Neural cell (in vitro differentiated cells): ENCODE measurements around the gene MAPK7. TPM values are rescaled to one million over a fixed set of nuclear protein-coding genes. Genes with fewer than 3 reads are reported as not detected.

Experiments used
- H2AFZ ChIP-seq: fragments of 200-600, 300-800 bp; sonication (generic), shearing (Covaris generic); 2 replicates; pipeline ENCODE4 v1.6.0; 2014; ENCODE audit warnings: low read depth, mild to moderate bottlenecking, antibody characterized with exemption, low read length, moderate library complexity
- H3F3A ChIP-seq: fragments of 200-600 bp; shearing (Covaris generic); 2 replicates; pipeline ENCODE4 v1.6.1; 2016; ENCODE audit warnings: mild to moderate bottlenecking, moderate library complexity, mixed read lengths, antibody characterized with exemption, low read length; ENCODE audit not compliant: insufficient read depth, poor library complexity, severe bottlenecking
- H3K27ac ChIP-seq: fragments of 200-600, 300-800 bp; sonication (generic), shearing (Covaris generic); 2 replicates; pipeline ENCODE4 v1.5.1; 2014; ENCODE audit warnings: mild to moderate bottlenecking, low read length, moderate library complexity
- H3K27me3 ChIP-seq: fragments of 300-800, 200-600 bp; sonication (generic), shearing (Covaris generic); 2 replicates; pipeline ENCODE4 v1.6.0; 2014; ENCODE audit warnings: mild to moderate bottlenecking, low read depth, low read length, moderate library complexity; ENCODE audit not compliant: insufficient read depth
- H3K36me3 ChIP-seq: fragments of 300-800, 200-600 bp; sonication (generic), shearing (Covaris generic); 2 replicates; pipeline ENCODE4 v1.5.1; 2014; ENCODE audit warnings: mild to moderate bottlenecking, antibody characterized with exemption, low read length, moderate library complexity; ENCODE audit not compliant: insufficient read depth
- H3K4me2 ChIP-seq: fragments of 300-800, 200-600 bp; sonication (generic), shearing (Covaris generic); 2 replicates; pipeline ENCODE4 v1.6.0; 2014; ENCODE audit warnings: mild to moderate bottlenecking, low read length
- H3K4me3 ChIP-seq: fragments of 300-800, 200-600 bp; sonication (generic), shearing (Covaris generic); 2 replicates; pipeline ENCODE4 v1.5.1; 2014; ENCODE audit warnings: mild to moderate bottlenecking, low read length, moderate library complexity
- H3K79me2 ChIP-seq: fragments of 200-600 bp; shearing (Covaris generic); replicated peaks from 2 replicates; pipeline ENCODE4 v1.6.0; 2014; ENCODE audit warnings: mild to moderate bottlenecking, low read length, moderate library complexity; ENCODE audit not compliant: insufficient read depth
- H3K9ac ChIP-seq: fragments of 300-800, 200-600 bp; sonication (generic), shearing (Covaris generic); 2 replicates; pipeline ENCODE4 v1.6.1; 2016; ENCODE audit warnings: mild to moderate bottlenecking, low read length, mixed read lengths
- H3K9me2 ChIP-seq: fragments of 200-600 bp; shearing (Covaris generic); 2 replicates; pipeline ENCODE4 v1.6.1; 2016; ENCODE audit warnings: mild to moderate bottlenecking, low read length, mixed read lengths; ENCODE audit not compliant: insufficient read depth
- H3K9me3 ChIP-seq: fragments of 200-600, 300-800 bp; sonication (generic), shearing (Covaris generic); 2 replicates; pipeline ENCODE4 v1.6.1; 2016; ENCODE audit warnings: mild to moderate bottlenecking, mixed run types, low read length, moderate library complexity, mixed read lengths
- H4K20me1 ChIP-seq: fragments of 200-600 bp; shearing (Covaris generic); 2 replicates; pipeline ENCODE4 v1.6.1; 2016; ENCODE audit warnings: mild to moderate bottlenecking, mixed run types; ENCODE audit not compliant: insufficient read depth
- CTCF ChIP-seq: fragments of 450-650 bp; IDR thresholded peaks from 2 replicates; pipeline ENCODE4 v1.5.1; 2014; ENCODE audit warnings: antibody characterized with exemption, mild to moderate bottlenecking, moderate library complexity; ENCODE audit not compliant: poor library complexity, severe bottlenecking
- EP300 ChIP-seq: fragments of 450-650 bp; conservative IDR thresholded peaks from 2 replicates; pipeline ENCODE4 v1.6.1; 2014; ENCODE audit warnings: antibody characterized with exemption, mild to moderate bottlenecking, moderate library complexity; ENCODE audit not compliant: poor library complexity, severe bottlenecking
- EZH2 ChIP-seq: fragments of 200-600, 300-800 bp; shearing (Covaris generic), sonication (generic); IDR thresholded peaks from 2 replicates; pipeline ENCODE4 v1.6.1; 2014; ENCODE audit warnings: antibody characterized with exemption, low read length, borderline replicate concordance, mild to moderate bottlenecking; ENCODE audit not compliant: insufficient read depth, poor library complexity, severe bottlenecking
- MXI1 ChIP-seq: fragments of 450-650 bp; conservative IDR thresholded peaks from 2 replicates; pipeline ENCODE4 v1.6.1; 2014; ENCODE audit warnings: antibody characterized with exemption, mild to moderate bottlenecking; ENCODE audit not compliant: poor library complexity, severe bottlenecking
- POLR2AphosphoS5 ChIP-seq: IDR thresholded peaks from 2 replicates; pipeline ENCODE4 v1.6.1; 2012
- RAD21 ChIP-seq: fragments of 450-650 bp; conservative IDR thresholded peaks from 2 replicates; pipeline ENCODE4 v1.6.1; 2014; ENCODE audit warnings: antibody characterized with exemption, mild to moderate bottlenecking, moderate library complexity
- SMC3 ChIP-seq: fragments of 450-650 bp; conservative IDR thresholded peaks from 2 replicates; pipeline ENCODE4 v1.6.1; 2014; ENCODE audit warnings: antibody characterized with exemption, mild to moderate bottlenecking, moderate library complexity; ENCODE audit not compliant: poor library complexity
- TAF1 ChIP-seq: IDR thresholded peaks from 2 replicates; pipeline ENCODE4 v1.6.1; 2012; ENCODE audit warnings: low read depth
- polyA plus RNA-seq: library from polyadenylated mRNA; depleted of rRNA; stranded (reverse); fragments of >200 nt; gene quantifications from 2 replicates; pipeline ENCODE4 v1.2.3, GENCODE V29; 2014
- TF ChIP-seq, protein P1 (sequence below): IDR thresholded peaks from 2 replicates; pipeline ENCODE4 v1.6.1; 2012; ENCODE audit warnings: borderline replicate concordance

Gene MAPK7
- polyA plus RNA-seq, 1 donor from 2014 or later: 18.8 TPM

DNA sequence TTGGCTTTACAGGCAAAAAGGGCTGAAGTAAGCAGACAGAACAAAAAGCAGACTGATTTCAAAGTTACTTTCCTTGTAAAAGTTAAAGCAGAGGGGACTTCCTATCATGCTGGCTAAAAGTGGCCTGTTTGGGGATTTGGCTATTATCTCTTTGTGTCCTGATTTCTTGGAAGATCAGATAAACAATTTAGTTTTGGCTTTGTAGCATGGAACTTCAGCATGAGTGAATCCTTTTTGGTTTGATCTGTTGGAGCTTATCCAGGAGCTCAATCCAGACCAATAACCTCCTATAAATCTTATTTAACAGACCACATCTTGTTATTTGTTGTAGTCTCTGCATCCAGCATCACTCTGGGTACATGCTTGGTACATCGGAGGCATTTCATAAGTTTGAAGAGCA is 23.9 kb downstream of the MAPK7 start:
- Histone ChIP-seq H3K27me3 (no peaks in the 10 kb centered on the region), H3F3A (no peaks in the 10 kb centered on the region), H2AFZ (no peak overlapping the region), H3K27ac (no peak overlapping the region), H4K20me1 (no peaks in the 10 kb centered on the region), H3K9ac (no peak overlapping the region), H3K9me2 (no peaks in the 10 kb centered on the region), H3K4me3 (no peak overlapping the region), H3K36me3 (no peaks in the 10 kb centered on the region), H3K79me2 (no peaks in the 10 kb centered on the region), H3K9me3 (no peaks in the 10 kb centered on the region), H3K4me2 (no peak overlapping the region)
- TF ChIP-seq SMC3 (no peak), CTCF (no peak), MXI1 (no peak), POLR2AphosphoS5 (no peak), EZH2 (no peak), EP300 (no peak), TAF1 (no peak), RAD21 (no peak)
- TF ChIP-seq, protein P1, sequence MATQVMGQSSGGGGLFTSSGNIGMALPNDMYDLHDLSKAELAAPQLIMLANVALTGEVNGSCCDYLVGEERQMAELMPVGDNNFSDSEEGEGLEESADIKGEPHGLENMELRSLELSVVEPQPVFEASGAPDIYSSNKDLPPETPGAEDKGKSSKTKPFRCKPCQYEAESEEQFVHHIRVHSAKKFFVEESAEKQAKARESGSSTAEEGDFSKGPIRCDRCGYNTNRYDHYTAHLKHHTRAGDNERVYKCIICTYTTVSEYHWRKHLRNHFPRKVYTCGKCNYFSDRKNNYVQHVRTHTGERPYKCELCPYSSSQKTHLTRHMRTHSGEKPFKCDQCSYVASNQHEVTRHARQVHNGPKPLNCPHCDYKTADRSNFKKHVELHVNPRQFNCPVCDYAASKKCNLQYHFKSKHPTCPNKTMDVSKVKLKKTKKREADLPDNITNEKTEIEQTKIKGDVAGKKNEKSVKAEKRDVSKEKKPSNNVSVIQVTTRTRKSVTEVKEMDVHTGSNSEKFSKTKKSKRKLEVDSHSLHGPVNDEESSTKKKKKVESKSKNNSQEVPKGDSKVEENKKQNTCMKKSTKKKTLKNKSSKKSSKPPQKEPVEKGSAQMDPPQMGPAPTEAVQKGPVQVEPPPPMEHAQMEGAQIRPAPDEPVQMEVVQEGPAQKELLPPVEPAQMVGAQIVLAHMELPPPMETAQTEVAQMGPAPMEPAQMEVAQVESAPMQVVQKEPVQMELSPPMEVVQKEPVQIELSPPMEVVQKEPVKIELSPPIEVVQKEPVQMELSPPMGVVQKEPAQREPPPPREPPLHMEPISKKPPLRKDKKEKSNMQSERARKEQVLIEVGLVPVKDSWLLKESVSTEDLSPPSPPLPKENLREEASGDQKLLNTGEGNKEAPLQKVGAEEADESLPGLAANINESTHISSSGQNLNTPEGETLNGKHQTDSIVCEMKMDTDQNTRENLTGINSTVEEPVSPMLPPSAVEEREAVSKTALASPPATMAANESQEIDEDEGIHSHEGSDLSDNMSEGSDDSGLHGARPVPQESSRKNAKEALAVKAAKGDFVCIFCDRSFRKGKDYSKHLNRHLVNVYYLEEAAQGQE: no peak

DNA sequence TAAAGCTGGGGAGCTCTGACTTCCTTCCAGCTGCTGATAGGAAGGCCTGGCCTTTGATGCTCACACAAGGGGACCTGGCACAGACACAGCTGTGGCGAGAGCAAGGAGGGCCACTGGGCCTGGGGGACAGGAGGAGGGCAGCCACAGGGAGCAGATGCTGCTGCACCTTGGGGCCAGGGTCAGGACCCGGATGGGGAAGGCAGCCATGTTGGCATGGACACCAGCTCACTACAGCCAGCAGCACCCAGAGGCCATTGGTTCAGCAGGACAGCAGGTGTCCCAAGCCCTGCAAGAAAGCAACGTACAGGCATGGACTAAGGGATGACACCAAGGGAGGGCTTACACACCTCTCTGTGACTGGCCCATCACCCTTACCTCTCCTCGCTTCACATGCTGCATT is 24.7 kb downstream of the MAPK7 start:
- H3K9me2 ChIP-seq: no peaks in the 10 kb centered on the region
- no peaks in the 10 kb centered on the region for H3K27me3 ChIP-seq
- no peaks in the 10 kb centered on the region for H3K36me3 ChIP-seq
- no peaks in the 10 kb centered on the region for H4K20me1 ChIP-seq
- H3K9ac ChIP-seq: no peak overlapping the region
- no peak for TF ChIP-seq CTCF
- no peak for TF ChIP-seq MXI1
- TF ChIP-seq SMC3: no peak
- no peak for TF ChIP-seq POLR2AphosphoS5
- TF ChIP-seq TAF1: no peak
- no peak for TF ChIP-seq RAD21
- TF ChIP-seq EZH2: no peak
- TF ChIP-seq, protein P1: no peak
- TF ChIP-seq EP300: no peak
- H3K4me3 ChIP-seq: no peak overlapping the region
- no peaks in the 10 kb centered on the region for H3K79me2 ChIP-seq
- H3K9me3 ChIP-seq: no peaks in the 10 kb centered on the region
- H3K27ac ChIP-seq: no peak overlapping the region
- H2AFZ ChIP-seq: no peak overlapping the region
- no peak overlapping the region for H3K4me2 ChIP-seq
- H3F3A ChIP-seq: no peaks in the 10 kb centered on the region
